ENCODE results near the gene GPX7. TPM values are rescaled to one million over a fixed set of nuclear protein-coding genes. Genes with fewer than 3 reads are reported as not detected.

GPX7 gene
- 10 to 100 TPM; 12.0 to 17.6 TPM for total RNA-seq

DNA sequence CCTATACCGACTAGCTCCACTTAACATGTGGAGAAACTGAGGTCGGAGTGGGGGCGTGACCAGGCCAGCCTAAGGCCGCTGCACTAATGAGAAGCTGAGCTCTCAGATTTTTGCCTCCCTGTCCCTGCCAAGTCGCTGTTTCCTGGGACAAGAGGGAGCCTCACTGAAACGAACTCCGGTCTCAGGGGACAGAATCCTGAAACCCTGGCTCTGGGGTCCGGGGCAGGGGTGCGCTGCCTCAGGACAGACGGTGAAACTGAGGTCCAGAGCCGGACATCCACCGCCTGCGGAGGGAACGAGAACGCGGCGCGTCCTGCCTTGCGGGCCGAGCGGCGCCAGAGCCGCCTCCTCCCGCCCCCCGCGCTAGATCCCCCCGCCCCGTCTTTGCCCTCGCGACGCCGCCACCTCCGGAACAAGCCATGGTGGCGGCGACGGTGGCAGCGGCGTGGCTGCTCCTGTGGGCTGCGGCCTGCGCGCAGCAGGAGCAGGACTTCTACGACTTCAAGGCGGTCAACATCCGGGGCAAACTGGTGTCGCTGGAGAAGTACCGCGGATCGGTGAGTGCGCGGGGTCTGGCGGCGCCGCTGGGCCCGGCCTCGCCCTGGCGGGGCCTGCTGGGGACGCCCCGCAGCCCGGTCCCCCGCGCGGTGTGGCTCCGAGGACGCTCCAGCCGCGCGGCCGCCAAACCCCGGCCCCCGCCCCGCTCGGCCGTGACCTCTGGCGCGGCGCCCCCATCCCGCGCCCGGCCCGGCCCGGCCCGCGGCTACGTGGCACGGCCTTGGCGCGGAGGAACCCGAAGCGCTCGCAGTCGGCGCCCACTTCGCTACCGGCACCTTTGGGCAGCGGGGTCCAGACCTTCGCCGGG is at the start of gene GPX7:
TSS of gene GPX7 (plus strand) at position 381 of the 865 bp plus-strand sequence. CDS start at position 420, 39 bp downstream.
- peak within 1 kb of the TSS; percentile 87 to 88 for H3K27ac ChIP-seq
- no peaks in the 10 kb centered on the region for H3K27me3 ChIP-seq
- peaks cover 7% of the 10 kb centered on the region for H3K36me3 ChIP-seq
- DNase-seq (ENCODE audit: low spot score) = no peak
- H3K4me1 ChIP-seq = peaks cover 0 to 30% of the 10 kb centered on the region in 2 donors
- H3K4me3 ChIP-seq = peak within 1 kb of the TSS; percentile 44 to 66
- H3K9me3 ChIP-seq = no peaks in the 10 kb centered on the region
- TF ChIP-seq, protein P1, sequence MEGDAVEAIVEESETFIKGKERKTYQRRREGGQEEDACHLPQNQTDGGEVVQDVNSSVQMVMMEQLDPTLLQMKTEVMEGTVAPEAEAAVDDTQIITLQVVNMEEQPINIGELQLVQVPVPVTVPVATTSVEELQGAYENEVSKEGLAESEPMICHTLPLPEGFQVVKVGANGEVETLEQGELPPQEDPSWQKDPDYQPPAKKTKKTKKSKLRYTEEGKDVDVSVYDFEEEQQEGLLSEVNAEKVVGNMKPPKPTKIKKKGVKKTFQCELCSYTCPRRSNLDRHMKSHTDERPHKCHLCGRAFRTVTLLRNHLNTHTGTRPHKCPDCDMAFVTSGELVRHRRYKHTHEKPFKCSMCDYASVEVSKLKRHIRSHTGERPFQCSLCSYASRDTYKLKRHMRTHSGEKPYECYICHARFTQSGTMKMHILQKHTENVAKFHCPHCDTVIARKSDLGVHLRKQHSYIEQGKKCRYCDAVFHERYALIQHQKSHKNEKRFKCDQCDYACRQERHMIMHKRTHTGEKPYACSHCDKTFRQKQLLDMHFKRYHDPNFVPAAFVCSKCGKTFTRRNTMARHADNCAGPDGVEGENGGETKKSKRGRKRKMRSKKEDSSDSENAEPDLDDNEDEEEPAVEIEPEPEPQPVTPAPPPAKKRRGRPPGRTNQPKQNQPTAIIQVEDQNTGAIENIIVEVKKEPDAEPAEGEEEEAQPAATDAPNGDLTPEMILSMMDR (IDR thresholded peaks at IDR 0.05) = no peak

- H3K4me3 ChIP-seq = peak within 1 kb of the TSS; percentile 84 to 92
- peak within 1 kb of the TSS; percentile 90 to 94 for H3K27ac ChIP-seq
- no peaks in the 10 kb centered on the region for H3K27me3 ChIP-seq
- H3K9me3 ChIP-seq = no peaks in the 10 kb centered on the region
- H3K4me1 ChIP-seq = peaks cover 0 to 14% of the 10 kb centered on the region in 2 donors
- TF ChIP-seq, protein P1 (IDR thresholded peaks at IDR 0.05) = peak in 1 of 2 donors; percentile 25
- no peak for DNase-seq (ENCODE audit: low spot score)
- no peaks in the 10 kb centered on the region for H3K36me3 ChIP-seq
These were observed 49.4 kb upstream of the GPX7 start, which contains the start of gene TUT4 for GRCh38 chr1:52552505-52553361. Gene TUT4 (minus strand): TSS chr1:52553092. CDS start chr1:52526280, 26,812 bp downstream.

DNA sequence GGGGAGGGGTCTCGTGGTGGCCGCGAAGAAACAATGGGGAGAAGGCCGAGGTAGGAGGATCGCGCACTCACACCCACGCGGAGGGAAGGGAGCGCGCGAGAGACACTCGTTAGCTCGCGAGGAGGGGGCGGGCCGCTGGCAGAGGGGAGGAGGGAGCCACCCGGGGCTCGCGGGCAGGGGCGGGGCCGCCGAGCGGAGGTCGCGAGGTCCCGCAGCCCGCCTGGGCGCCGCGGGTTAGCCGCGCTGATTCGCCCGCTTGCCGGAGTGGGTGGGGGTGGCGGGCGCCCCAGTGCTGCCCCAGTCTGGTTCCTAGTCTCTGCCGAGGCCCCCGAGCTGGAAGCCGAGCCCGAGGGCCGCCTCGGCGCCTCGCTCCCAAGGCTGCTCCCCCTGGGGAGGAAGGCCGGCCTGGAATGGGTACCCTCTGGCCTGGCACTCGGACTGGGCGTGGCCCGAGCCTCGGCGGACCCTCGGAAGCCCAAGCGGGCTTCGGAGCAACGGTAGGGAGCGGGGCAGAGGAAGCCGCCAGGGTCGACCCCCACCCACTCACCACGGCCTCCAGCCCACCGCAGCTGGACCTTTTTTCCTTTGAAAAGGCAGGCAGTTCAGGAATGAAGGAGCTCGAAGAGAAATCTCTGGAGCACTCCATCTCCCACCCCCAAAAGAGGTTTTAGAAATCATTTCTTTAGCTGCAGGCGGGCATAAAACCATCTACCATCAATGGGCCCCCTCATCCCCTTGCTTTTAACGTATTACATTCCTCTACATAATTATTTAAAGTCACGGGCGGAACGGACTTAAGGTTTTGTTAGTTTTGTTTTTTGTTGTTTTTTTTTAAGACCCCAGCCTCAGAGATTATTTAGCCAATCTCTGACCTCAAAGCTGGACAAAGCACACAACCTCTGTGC is 48.6 kb upstream of the GPX7 start:
- Histone ChIP-seq H3K27me3 (no peaks in the 10 kb centered on the region), H3K4me1 (peaks cover 0 to 14% of the 10 kb centered on the region in 2 donors), H3K4me3 (peak overlapping the region; percentile 84 to 92), H3K36me3 (no peaks in the 10 kb centered on the region), H3K9me3 (no peaks in the 10 kb centered on the region), H3K27ac (peak overlapping the region; percentile 90 to 94)
- TF ChIP-seq, protein P1 (IDR thresholded peaks at IDR 0.05) = no peak
- peak; percentile 75 for DNase-seq (ENCODE audit: low spot score)

GRCh38 chr1:52554267-52554640 is 47.9 kb upstream of the GPX7 start:
- DNase-seq (ENCODE audit: low spot score) = no peak
- Histone ChIP-seq H3K36me3 (no peaks in the 10 kb centered on the region), H3K9me3 (no peaks in the 10 kb centered on the region), H3K4me1 (peaks cover 0 to 14% of the 10 kb centered on the region in 2 donors), H3K4me3 (peak overlapping the region in 1 of 2 donors; percentile 92), H3K27ac (peak overlapping the region in 1 of 2 donors; percentile 90), H3K27me3 (no peaks in the 10 kb centered on the region)
- TF ChIP-seq, protein P1 (IDR thresholded peaks at IDR 0.05) = no peak

- H3K9me3 ChIP-seq = no peaks in the 10 kb centered on the region
- H3K27me3 ChIP-seq = no peaks in the 10 kb centered on the region
- H3K4me3 ChIP-seq = no peak overlapping the region
- peaks cover 0 to 14% of the 10 kb centered on the region in 2 donors for H3K4me1 ChIP-seq
- H3K27ac ChIP-seq = peak overlapping the region in 1 of 2 donors; percentile 90
- no peaks in the 10 kb centered on the region for H3K36me3 ChIP-seq
- no peak for DNase-seq (ENCODE audit: low spot score)
- TF ChIP-seq, protein P1 (IDR thresholded peaks at IDR 0.05) = no peak
These were observed 47.4 kb upstream of the GPX7 start for GRCh38 chr1:52554756-52555155.

Measured in right atrium auricular region (tissue), 2 donors.